ENCODE results near the gene CCDC57. TPM values are rescaled to one million over a fixed set of nuclear protein-coding genes. Genes with fewer than 3 reads are reported as not detected.

Gene CCDC57
- total RNA-seq, 2 donors from 2014 or later = 19.4 to 58.1 TPM

DNA sequence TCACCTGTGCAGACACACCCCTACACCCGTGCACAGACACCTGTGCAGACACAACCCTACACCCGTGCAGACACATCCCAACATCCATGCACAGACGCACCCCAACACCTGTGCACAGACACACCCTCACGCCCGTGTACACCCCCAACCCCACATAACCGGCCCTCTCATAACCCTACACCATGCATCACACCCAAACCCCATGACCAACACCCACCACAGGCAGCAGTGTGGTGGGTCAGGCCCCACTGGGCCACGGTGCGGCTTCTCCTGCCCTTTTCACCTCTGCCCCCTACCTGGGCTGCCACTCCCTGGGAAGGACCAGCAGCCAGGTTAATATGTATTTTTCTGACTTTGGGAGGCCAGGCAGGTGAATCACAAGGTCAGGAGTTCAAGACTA lies 12.0 kb upstream of the CCDC57 start:
- no peak for DNase-seq (ENCODE audit: low spot score)
- no peaks in the 10 kb centered on the region for H3K9me3 ChIP-seq
- no peak for ATAC-seq (ENCODE audit: insufficient number of reproducible peaks, low FRiP score, low read depth)
- H3K27me3 ChIP-seq (replicated peaks; ENCODE audit: insufficient read depth) = no peaks in the 10 kb centered on the region
- H3K27ac ChIP-seq = no peak overlapping the region
- TF ChIP-seq, protein P1, sequence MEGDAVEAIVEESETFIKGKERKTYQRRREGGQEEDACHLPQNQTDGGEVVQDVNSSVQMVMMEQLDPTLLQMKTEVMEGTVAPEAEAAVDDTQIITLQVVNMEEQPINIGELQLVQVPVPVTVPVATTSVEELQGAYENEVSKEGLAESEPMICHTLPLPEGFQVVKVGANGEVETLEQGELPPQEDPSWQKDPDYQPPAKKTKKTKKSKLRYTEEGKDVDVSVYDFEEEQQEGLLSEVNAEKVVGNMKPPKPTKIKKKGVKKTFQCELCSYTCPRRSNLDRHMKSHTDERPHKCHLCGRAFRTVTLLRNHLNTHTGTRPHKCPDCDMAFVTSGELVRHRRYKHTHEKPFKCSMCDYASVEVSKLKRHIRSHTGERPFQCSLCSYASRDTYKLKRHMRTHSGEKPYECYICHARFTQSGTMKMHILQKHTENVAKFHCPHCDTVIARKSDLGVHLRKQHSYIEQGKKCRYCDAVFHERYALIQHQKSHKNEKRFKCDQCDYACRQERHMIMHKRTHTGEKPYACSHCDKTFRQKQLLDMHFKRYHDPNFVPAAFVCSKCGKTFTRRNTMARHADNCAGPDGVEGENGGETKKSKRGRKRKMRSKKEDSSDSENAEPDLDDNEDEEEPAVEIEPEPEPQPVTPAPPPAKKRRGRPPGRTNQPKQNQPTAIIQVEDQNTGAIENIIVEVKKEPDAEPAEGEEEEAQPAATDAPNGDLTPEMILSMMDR (IDR thresholded peaks at IDR 0.05) = no peak
- no peak overlapping the region for H3K4me3 ChIP-seq
- peaks cover 0 to 13% of the 10 kb centered on the region in 2 donors for H3K4me1 ChIP-seq (ENCODE audit: control insufficient read depth in 1 of 2, low read depth in 2 of 2)
- no peaks in the 10 kb centered on the region for H3K36me3 ChIP-seq

DNA sequence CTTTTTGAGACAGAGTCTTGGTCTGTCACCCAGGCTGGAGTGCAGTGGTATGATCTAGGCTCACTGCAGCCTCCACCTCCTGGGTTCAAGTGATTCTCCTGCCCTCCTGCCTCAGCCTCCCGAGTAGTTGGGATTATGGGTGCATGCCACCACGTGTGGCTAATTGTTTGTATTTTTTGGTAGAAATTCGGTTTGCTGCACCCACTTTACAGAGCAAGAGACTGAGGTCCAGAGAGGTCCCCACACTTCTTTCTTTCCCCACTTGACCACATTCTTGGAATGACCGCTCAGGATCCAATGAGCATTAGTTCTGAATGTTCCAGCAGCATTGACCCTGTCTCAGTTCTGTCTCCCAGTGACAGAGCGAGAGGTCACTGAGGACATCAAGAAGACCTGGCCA lies 10.9 kb upstream of the CCDC57 start:
- Histone ChIP-seq H3K36me3 (no peaks in the 10 kb centered on the region), H3K4me1 (ENCODE audit: control insufficient read depth in 1 of 2, low read depth in 2 of 2) (peaks cover 0 to 11% of the 10 kb centered on the region in 2 donors)

DNA sequence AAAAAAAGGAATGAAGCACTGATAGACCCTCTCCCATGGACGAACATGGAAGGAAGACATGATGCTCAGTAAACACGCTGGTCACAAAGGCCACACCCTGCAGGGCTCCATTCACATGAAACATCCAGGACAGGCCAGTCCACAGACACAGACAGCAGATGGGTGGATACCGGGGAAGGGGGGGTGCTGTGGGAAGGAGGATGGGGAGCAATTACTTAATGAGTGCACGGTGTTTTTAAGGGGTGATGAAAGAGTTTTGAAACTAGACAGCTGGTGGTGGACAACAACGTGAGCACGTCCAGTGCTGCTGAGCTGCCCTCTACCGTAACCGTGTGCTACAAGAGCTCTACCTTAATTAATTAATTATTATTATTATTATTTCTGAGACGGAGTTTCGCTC lies 10.2 kb upstream of the CCDC57 start:
- no peaks in the 10 kb centered on the region for H3K9me3 ChIP-seq
- no peaks in the 10 kb centered on the region for H3K36me3 ChIP-seq
- DNase-seq (ENCODE audit: low spot score) (no peak), ATAC-seq (ENCODE audit: insufficient number of reproducible peaks, low FRiP score, low read depth) (no peak)
- peaks cover 2 to 11% of the 10 kb centered on the region in 2 donors for H3K4me1 ChIP-seq (ENCODE audit: control insufficient read depth in 1 of 2, low read depth in 2 of 2)
- TF ChIP-seq, protein P1 (IDR thresholded peaks at IDR 0.05) = no peak
- H3K27me3 ChIP-seq (replicated peaks; ENCODE audit: insufficient read depth) = no peaks in the 10 kb centered on the region
- H3K27ac ChIP-seq = no peak overlapping the region
- H3K4me3 ChIP-seq = no peak overlapping the region

More for the DNA sequence above, 10.9 kb upstream of the CCDC57 start:
- no peak overlapping the region for H3K27ac ChIP-seq
- TF ChIP-seq, protein P1 (IDR thresholded peaks at IDR 0.05) = no peak
- no peak for DNase-seq (ENCODE audit: low spot score)
- no peak for ATAC-seq (ENCODE audit: insufficient number of reproducible peaks, low FRiP score, low read depth)
- no peaks in the 10 kb centered on the region for H3K27me3 ChIP-seq (replicated peaks; ENCODE audit: insufficient read depth)
- H3K4me3 ChIP-seq = no peak overlapping the region
- no peaks in the 10 kb centered on the region for H3K9me3 ChIP-seq

DNA sequence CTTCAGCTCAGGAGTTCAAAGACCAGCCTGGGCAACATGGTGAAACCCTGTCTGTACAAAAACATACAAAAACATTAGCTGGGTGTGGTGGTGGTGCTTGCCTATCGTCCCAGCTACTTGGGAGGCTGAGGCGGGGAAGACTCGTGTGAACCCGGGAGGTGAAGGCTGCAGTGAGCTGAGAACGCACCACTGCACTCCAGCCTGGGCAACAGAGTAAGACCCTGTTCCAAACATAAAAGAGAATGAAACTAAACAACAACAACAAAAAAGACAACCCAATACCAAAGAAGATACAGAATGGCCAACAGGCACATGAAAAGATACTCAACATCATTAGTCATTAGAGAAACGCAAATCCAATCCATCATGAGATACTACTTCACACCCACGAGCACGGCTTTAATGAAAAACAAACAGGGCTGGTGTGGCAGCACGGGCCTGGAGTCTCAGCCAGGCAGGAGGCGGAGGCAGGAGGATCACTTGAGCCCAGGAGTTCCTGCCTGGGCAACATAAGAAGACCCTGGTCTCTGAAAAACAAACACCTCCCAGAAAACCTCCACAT lies 8.8 kb upstream of the CCDC57 start:
- no peak for DNase-seq (ENCODE audit: low spot score)
- peaks cover 15 to 25% of the 10 kb centered on the region in 2 donors for H3K4me1 ChIP-seq (ENCODE audit: control insufficient read depth in 1 of 2, low read depth in 2 of 2)
- TF ChIP-seq, protein P1 (IDR thresholded peaks at IDR 0.05) = no peak
- H3K36me3 ChIP-seq = no peaks in the 10 kb centered on the region
- no peak overlapping the region for H3K4me3 ChIP-seq
- H3K9me3 ChIP-seq = no peaks in the 10 kb centered on the region
- no peaks in the 10 kb centered on the region for H3K27me3 ChIP-seq (replicated peaks; ENCODE audit: insufficient read depth)
- ATAC-seq (ENCODE audit: insufficient number of reproducible peaks, low FRiP score, low read depth) = no peak
- no peak overlapping the region for H3K27ac ChIP-seq

DNA sequence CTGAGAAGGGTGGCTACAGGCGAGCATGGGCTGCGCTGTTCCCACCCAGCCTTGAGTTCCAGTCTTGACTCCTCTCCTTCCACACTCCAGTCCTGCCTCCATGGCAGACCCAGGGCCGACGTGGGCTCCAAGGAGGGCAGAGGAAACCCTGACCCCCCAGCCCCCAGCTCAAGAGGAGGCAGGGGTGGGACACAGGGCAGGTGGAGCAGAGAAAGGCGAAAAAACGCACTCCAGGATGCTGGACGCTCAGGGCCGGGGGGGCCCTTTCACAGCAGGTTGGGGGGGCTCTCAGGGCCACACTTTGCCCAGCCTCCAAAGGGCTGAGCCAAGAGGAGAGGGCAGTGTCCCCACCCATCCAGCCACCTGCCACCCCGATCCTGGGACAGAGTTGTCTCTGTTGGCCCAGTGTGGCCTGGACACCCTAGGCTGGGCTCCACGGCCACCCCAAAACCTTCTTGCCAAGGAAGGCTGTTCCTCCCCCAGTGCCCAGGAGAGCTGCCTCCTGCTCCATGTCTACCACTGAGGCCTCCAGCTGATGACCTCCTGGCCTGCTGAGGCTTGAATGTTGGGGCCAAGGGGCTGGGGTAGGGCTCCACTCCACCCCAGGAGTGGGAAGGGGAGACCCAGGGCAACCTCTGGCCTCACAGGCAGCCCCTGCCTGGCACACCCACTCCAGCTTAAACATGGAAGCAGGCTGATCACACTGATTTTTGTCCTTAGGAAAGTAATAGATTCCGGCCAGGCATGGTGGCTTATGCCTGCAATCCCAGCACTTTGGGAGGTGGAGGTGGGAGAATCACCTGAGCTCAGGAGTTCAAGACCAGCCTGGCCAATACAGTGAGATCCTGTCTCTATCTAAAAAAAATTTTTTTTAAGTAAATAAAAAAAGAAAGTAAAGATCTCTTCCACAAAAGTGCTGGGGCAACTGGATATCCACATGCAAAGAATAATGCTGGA lies 7.4 kb upstream of the CCDC57 start:
- no peak overlapping the region for H3K27ac ChIP-seq
- H3K27me3 ChIP-seq (replicated peaks; ENCODE audit: insufficient read depth) = no peaks in the 10 kb centered on the region
- ATAC-seq (ENCODE audit: insufficient number of reproducible peaks, low FRiP score, low read depth) = no peak
- no peaks in the 10 kb centered on the region for H3K9me3 ChIP-seq
- H3K36me3 ChIP-seq = no peaks in the 10 kb centered on the region
- TF ChIP-seq, protein P1 (IDR thresholded peaks at IDR 0.05) = no peak
- no peak overlapping the region for H3K4me3 ChIP-seq
- peaks cover 23 to 34% of the 10 kb centered on the region in 2 donors for H3K4me1 ChIP-seq (ENCODE audit: control insufficient read depth in 1 of 2, low read depth in 2 of 2)
- DNase-seq (ENCODE audit: low spot score) = no peak
